Prostate gland (tissue), 2 donors: ENCODE data around the gene CLEC3B. TPM values are rescaled to one million over a fixed set of nuclear protein-coding genes. Genes with fewer than 3 reads are reported as not detected.

Source experiments
- DNase-seq: peaks from one replicate; pipeline ENCODE4 v3.0.0-alpha.2; 2019; ENCODE audit warnings: low spot score
- H3K27ac ChIP-seq, 2 donors: fragments of 200-600 bp; sonication (generic); 2 replicates each; pipeline ENCODE4 v1.5.1; 2017 to 2019
- H3K27me3 ChIP-seq: fragments of 200-600 bp; sonication (generic); replicated peaks from 2 replicates; pipeline ENCODE4 v1.5.1; 2019; ENCODE audit not compliant: insufficient read depth
- H3K36me3 ChIP-seq, 2 donors: fragments of 200-600 bp; sonication (generic); 1 replicate in 1 of 2; 2 replicates in 1 of 2; pipeline versions ENCODE4 v1.5.1 to v1.8.1; 2017 to 2019
- H3K4me1 ChIP-seq: fragments of 200-600 bp; sonication (generic); replicated peaks from 2 replicates; pipeline ENCODE4 v1.5.1; 2019
- H3K4me3 ChIP-seq, 2 donors: fragments of 200-600 bp; sonication (generic); 2 replicates each; pipeline ENCODE4 v1.5.1; 2017 to 2019
- H3K9me3 ChIP-seq: fragments of 200-600 bp; sonication (generic); 2 replicates; pipeline ENCODE4 v1.5.1; 2017
- CTCF ChIP-seq, 4 experiments: fragments of 200-600 bp in 2 of 4; fragments of 450-650 bp in 2 of 4; sonication (generic) in 2 of 4; IDR thresholded peaks; 1 replicate in 3 of 4; 2 replicates in 1 of 4; pipeline ENCODE4 v1.5.1; 2016 to 2019; ENCODE audit warnings: antibody characterized with exemption in 4 of 4, mild to moderate bottlenecking in 2 of 4, moderate library complexity in 2 of 4
- POLR2A ChIP-seq: fragments of 450-650 bp; IDR thresholded peaks from one replicate; pipeline ENCODE4 v1.6.1; 2016; ENCODE audit warnings: antibody characterized with exemption, mild to moderate bottlenecking
- POLR2AphosphoS5 ChIP-seq: sonication (generic); formaldehyde crosslinking; IDR thresholded peaks from one replicate; pipeline ENCODE4 v1.6.1; 2017; ENCODE audit warnings: antibody characterized with exemption
- WGBS: methylation state at CpG from one replicate; pipeline ENCODE4 v1.1.5; 2018; 5-methylcytosine and 5-hydroxymethylcytosine counted together
- intact Hi-C: fragments of 100-400 bp; cut with DNase I; formaldehyde crosslinking; loops from one replicate; pipeline ENCODE4 v1.14.2; 2022
- total RNA-seq, 2 donors: library from RNA; depleted of rRNA; stranded (reverse); fragments of >200 nt; gene quantifications; one replicate each; pipeline ENCODE4 v1.1.0, GENCODE V29; 2016

The CLEC3B gene
- total RNA-seq, 2 donors from 2014 or later: 16.0 to 61.1 TPM

DNA sequence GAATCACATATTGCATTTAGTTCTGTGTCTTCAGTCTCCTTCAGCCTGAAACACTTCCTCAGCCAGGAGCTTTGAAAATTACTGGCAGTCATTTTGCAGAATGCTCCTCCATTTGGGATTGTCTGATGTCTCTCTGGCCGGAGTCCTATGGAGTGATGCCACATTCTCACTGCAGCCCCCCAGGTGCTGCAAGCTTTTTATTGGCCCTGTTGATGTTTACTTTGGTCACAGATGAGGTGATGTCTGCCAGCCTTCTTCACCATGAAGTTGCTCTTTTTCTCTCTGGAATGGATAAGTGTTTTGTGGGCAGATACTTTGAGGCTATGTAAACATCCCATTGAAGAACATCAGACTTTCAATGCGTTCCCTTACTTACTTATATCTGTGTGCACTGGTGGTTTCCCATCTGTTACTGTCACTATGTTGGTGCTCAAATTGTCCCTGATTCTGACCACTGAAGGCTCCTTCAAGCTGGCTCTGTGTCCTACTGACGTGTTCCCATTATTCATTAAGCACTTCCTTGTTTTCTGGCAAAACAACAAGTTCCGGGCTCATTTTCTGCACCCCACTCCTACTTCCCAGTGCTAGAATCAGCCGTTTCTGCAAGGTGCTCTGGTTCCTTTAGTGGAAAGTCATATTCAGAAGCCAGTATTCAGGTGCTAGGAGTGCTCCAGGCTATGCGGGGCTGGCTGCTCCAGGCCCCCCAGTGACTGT is 1.4 kb upstream of the CLEC3B start:
- Histone ChIP-seq H3K27ac (peak overlapping the region in 1 of 2 donors; percentile 21), H3K9me3 (no peaks in the 10 kb centered on the region), H3K36me3 (no peaks in the 10 kb centered on the region), H3K27me3 (no peaks in the 10 kb centered on the region), H3K4me1 (no peaks in the 10 kb centered on the region), H3K4me3 (no peak overlapping the region)
- TF ChIP-seq CTCF (IDR thresholded peaks at IDR 0.05): no peak
- no peak for TF ChIP-seq POLR2AphosphoS5
- TF ChIP-seq POLR2A: no peak
- WGBS: 25% methylated on average over 6 of the region's 6 CpGs
- DNase-seq: no peak
- intact Hi-C loops: no loop called here

DNA sequence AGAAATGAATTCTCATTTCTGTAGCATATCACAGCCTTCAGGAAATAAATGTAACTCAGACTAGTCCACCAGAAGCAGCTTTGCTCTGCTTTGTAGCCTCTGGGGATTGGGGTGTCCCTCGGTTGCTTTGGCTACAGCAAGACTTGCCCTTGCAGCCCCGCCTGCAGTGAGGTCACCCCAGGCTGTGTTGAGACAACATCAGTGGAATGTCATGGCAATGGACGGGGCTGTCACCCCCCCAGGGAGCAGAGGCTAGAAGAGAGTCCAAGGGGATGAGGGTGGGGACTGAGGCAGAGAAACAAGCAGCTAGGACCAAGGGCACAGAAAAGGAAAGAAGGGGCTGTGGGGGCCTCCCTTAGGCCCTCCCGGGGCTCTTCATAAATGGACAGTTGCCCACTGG is 854 bp downstream of the CLEC3B start:
- H3K4me3 ChIP-seq: no peak overlapping the region
- no peaks in the 10 kb centered on the region for H3K36me3 ChIP-seq
- no peak overlapping the region for H3K27ac ChIP-seq
- H3K27me3 ChIP-seq: no peaks in the 10 kb centered on the region
- DNase-seq: no peak
- no peaks in the 10 kb centered on the region for H3K9me3 ChIP-seq
- intact Hi-C loops: no loop called here
- WGBS: 37% methylated on average over 4 of the region's 4 CpGs
- no peaks in the 10 kb centered on the region for H3K4me1 ChIP-seq
- TF ChIP-seq POLR2AphosphoS5 (no peak), CTCF (IDR thresholded peaks at IDR 0.05) (no peak), POLR2A (no peak)

DNA sequence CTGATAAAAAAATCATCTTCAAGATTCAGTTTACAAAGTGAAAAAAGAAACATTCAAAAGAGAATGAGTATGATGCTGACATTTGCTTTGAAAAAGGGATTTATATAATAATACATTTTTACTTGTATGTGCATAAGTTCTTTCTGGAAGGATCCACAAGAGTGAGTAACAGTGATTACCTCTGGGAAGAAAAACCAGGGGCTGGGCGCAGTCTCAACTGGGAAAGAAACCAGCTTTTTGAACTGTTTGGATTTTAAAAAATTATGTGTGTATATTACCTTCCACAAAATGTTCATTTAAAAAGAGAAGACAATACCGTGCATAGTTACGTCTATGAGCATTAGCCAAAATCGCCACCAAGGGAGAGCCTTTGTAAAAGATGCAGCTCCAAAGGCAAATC is 1.3 kb downstream of the CLEC3B start:
- H3K4me3 ChIP-seq: no peak overlapping the region
- intact Hi-C loops: no loop called here
- WGBS: 80% methylated on average over 4 of the region's 4 CpGs
- H3K9me3 ChIP-seq: no peaks in the 10 kb centered on the region
- TF ChIP-seq POLR2AphosphoS5: no peak
- TF ChIP-seq CTCF (IDR thresholded peaks at IDR 0.05): no peak
- no peak for TF ChIP-seq POLR2A
- H3K36me3 ChIP-seq: no peaks in the 10 kb centered on the region
- no peak for DNase-seq
- no peaks in the 10 kb centered on the region for H3K4me1 ChIP-seq
- H3K27me3 ChIP-seq: no peaks in the 10 kb centered on the region
- no peak overlapping the region for H3K27ac ChIP-seq

DNA sequence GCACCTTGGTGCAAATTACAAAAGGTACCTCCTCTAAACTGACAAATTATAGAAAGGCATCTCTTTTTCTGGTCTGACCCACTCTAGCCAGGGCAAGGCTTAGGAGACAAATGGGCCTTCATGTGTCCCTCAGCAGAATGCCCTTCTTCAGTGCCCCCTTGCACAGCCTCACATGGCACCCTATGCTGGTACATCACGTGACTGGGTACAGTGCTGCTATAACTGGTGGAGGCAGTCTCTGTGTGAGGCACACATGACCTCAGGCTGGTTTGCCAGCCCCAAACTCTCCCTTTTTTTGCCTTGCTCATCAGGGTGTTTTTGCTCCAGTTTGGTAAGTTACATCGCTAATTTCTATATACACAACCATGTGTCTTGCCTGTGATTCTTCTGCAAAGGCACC is 3.1 kb downstream of the CLEC3B start:
- intact Hi-C loops: no loop called here
- TF ChIP-seq CTCF (IDR thresholded peaks at IDR 0.05) (no peak), POLR2AphosphoS5 (no peak), POLR2A (no peak)
- Histone ChIP-seq H3K27ac (no peak overlapping the region), H3K9me3 (no peaks in the 10 kb centered on the region), H3K4me3 (no peak overlapping the region), H3K36me3 (no peaks in the 10 kb centered on the region), H3K27me3 (no peaks in the 10 kb centered on the region), H3K4me1 (no peaks in the 10 kb centered on the region)
- 95% methylated on average over 2 of the region's 2 CpGs for WGBS
- DNase-seq: no peak

DNA sequence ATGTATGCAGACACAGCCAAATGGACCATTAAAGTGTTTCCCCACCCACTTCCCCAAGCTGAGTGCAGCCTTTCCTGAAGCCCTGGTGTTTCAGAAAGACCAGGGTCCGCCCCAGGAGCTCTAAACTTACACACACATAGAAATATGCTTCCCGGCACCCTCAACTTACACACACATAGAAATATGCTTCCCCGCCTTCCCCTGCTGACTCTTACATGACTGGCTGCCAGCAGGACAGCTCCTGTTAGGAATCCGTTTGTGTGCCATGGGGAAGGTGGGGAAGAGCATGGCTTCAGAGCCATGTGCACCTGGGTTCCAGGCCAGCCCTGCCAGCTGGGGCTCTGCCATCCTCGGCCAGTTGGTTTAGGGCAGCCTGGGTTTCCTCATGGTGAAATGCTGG is 3.6 kb downstream of the CLEC3B start:
- H3K27me3 ChIP-seq: no peaks in the 10 kb centered on the region
- no peak overlapping the region for H3K27ac ChIP-seq
- H3K36me3 ChIP-seq: no peaks in the 10 kb centered on the region
- H3K9me3 ChIP-seq: no peaks in the 10 kb centered on the region
- TF ChIP-seq CTCF (IDR thresholded peaks at IDR 0.05) (no peak), POLR2AphosphoS5 (no peak), POLR2A (no peak)
- DNase-seq: no peak
- 69% methylated on average over 5 of the region's 5 CpGs for WGBS
- intact Hi-C loops: no loop called here
- H3K4me3 ChIP-seq: no peak overlapping the region
- H3K4me1 ChIP-seq: no peaks in the 10 kb centered on the region
